K562 (cell line): ENCODE results near the gene HMX2. TPM values are rescaled to one million over a fixed set of nuclear protein-coding genes. Genes with fewer than 3 reads are reported as not detected.

Experiments used
- CSDE1 ChIP-seq, 2 experiments: fragments of 450-650 bp; IDR thresholded peaks; 2 replicates each; pipeline ENCODE4 v1.6.1; 2016; ENCODE audit warnings: mild to moderate bottlenecking in 1 of 2
- E2F8 ChIP-seq: fragments of 450-650 bp; IDR thresholded peaks from 2 replicates; pipeline ENCODE4 v1.7.1; 2018; ENCODE audit warnings: mild to moderate bottlenecking, low read depth; ENCODE audit not compliant: partially characterized antibody
- ERF ChIP-seq: fragments of 450-650 bp; formaldehyde crosslinking; IDR thresholded peaks from 2 replicates; pipeline ENCODE4 v1.4.0; 2020; ENCODE audit warnings: mild to moderate bottlenecking, mixed read lengths
- HDAC6 ChIP-seq: IDR thresholded peaks from 2 replicates; pipeline ENCODE4 v1.6.1; 2012; ENCODE audit warnings: low read depth, mild to moderate bottlenecking, control low read depth, inconsistent platforms, low read length, moderate library complexity
- HMGN3 ChIP-seq: IDR thresholded peaks from 2 replicates; pipeline ENCODE4 v1.6.1; 2011; ENCODE audit warnings: borderline replicate concordance, low read depth, mild to moderate bottlenecking, mixed read lengths, low read length; ENCODE audit not compliant: insufficient read length; ENCODE audit errors: extremely low read depth
- JUN ChIP-seq, 2 experiments: sonication (generic) in 1 of 2; formaldehyde crosslinking in 1 of 2; IDR thresholded peaks; 2 replicates each; pipeline versions ENCODE4 v1.6.1 to v1.8.0; 2012 to 2022; ENCODE audit warnings: borderline replicate concordance in 2 of 2, mild to moderate bottlenecking in 2 of 2, improper control_type of control experiment in 1 of 2, low read depth in 1 of 2, low read length in 1 of 2, missing genetic modification reagents in 1 of 2
- NFYB ChIP-seq: IDR thresholded peaks from 2 replicates; pipeline ENCODE4 v1.6.1; 2011; ENCODE audit warnings: mild to moderate bottlenecking, moderate library complexity; ENCODE audit not compliant: insufficient read length; ENCODE audit errors: extremely low read depth
- NR0B1 ChIP-seq: fragments of 450-650 bp; IDR thresholded peaks from one replicate; pipeline ENCODE4 v1.6.1; 2018; ENCODE audit warnings: mild to moderate bottlenecking, moderate library complexity; ENCODE audit not compliant: partially characterized antibody
- NRF1 ChIP-seq, 2 experiments: fragments of 450-650 bp; IDR thresholded peaks in 1 of 2; conservative IDR thresholded peaks in 1 of 2; 2 replicates each; pipeline ENCODE4 v1.6.1; 2014; ENCODE audit warnings: mild to moderate bottlenecking in 2 of 2
- PRDM10 ChIP-seq: fragments of 450-650 bp; IDR thresholded peaks from 2 replicates; pipeline ENCODE4 v1.6.1; 2018; ENCODE audit not compliant: partially characterized antibody
- PYGO2 ChIP-seq: fragments of 450-650 bp; IDR thresholded peaks from 2 replicates; pipeline ENCODE4 v1.6.1; 2016; ENCODE audit warnings: mild to moderate bottlenecking, missing genetic modification characterization, moderate library complexity, missing compliant biosample characterization
- RNF2 ChIP-seq: sonication (generic); IDR thresholded peaks from 2 replicates; pipeline ENCODE4 v1.6.1; 2016
- SMAD4 ChIP-seq: fragments of 250-450 bp; sonication (Bioruptor Pico); conservative IDR thresholded peaks from 2 replicates; pipeline ENCODE4 v1.8.0; 2021; ENCODE audit warnings: inconsistent platforms, mild to moderate bottlenecking, moderate library complexity
- ZHX1 ChIP-seq: fragments of 150-350 bp; conservative IDR thresholded peaks from 2 replicates; pipeline ENCODE4 v1.6.1; 2014; ENCODE audit warnings: low read length
- ZNF232 ChIP-seq: sonication (generic); formaldehyde crosslinking; IDR thresholded peaks from 2 replicates; pipeline ENCODE4 v1.8.0; 2022; ENCODE audit warnings: mild to moderate bottlenecking, missing genetic modification reagents
- ZNF263 ChIP-seq: sonication (generic); formaldehyde crosslinking; IDR thresholded peaks from 2 replicates; pipeline ENCODE4 v1.8.0; 2022; ENCODE audit warnings: mild to moderate bottlenecking, missing genetic modification reagents, borderline replicate concordance
- polyA plus RNA-seq, 8 experiments: library from polyadenylated mRNA; depleted of rRNA in 4 of 8; stranded (reverse) in 5 of 8; unstranded in 3 of 8; fragments of >200 nt; fragmentation: Nextera tagmentation in 2 of 8; fragmentation: Illumina TruSeq in 1 of 8; extraction: Ambion mirVana in 2 of 8; extraction: Trizol in 1 of 8; gene quantifications; 2 replicates each; pipeline versions ENCODE4 v1.2.1 to v1.2.3, GENCODE V29; 2011 to 2014; ENCODE audit warnings: inconsistent platforms in 1 of 8, missing spikeins in 1 of 8
- total RNA-seq, 7 experiments: library from RNA; depleted of rRNA in 6 of 7; stranded (reverse); fragments of >200 nt in 6 of 7; fragmentation: Illumina TruSeq in 2 of 7; extraction: Trizol in 2 of 7; gene quantifications; 2 replicates each; pipeline versions ENCODE4 v1.2.1 to v1.2.3, GENCODE V29; 2011 to 2021; ENCODE audit warnings: low replicate concordance in 1 of 7

The HMX2 gene
- total and polyA plus RNA-seq, 9 of the 15 experiments (the other 6 are each of a cell fraction or from before 2014, with no cell fraction given) = 0.07 to 0.58 (median 0.09) TPM; not detected in 2

GRCh38 chr10:123135415-123136141 is 12.4 kb upstream of the HMX2 start, which contains the start of gene HMX3 (continued):
- TF ChIP-seq NR0B1 (no peak), SMAD4 (CRISPR knock-in tag) (no peak), ERF (CRISPR knock-in tag) (no peak), PRDM10 (no peak), HMGN3 (no peak), ZNF232 (CRISPR knock-in tag) (no peak), HDAC6 (no peak), JUN (IDR thresholded peaks at IDR 0.05; ENCODE audit: borderline replicate concordance, low read depth, low read length) (no peak), JUN (CRISPR knock-in tag; IDR thresholded peaks at IDR 0.05; ENCODE audit: borderline replicate concordance) (no peak), PYGO2 (no peak), E2F8 (no peak), ZNF263 (CRISPR knock-in tag) (no peak), RNF2 (no peak), NRF1 (conservative IDR thresholded peaks at IDR 0.05 in 1 of 2, IDR thresholded peaks at IDR 0.05 in 1 of 2) (peak; percentile 37 to 53; a peak in 3 of 4 replicates), CSDE1 (IDR thresholded peaks at IDR 0.05) (no peak), NFYB (no peak), ZHX1 (no peak)
